OCI-LY3 (cell line): Measurements from ENCODE around the gene ERGIC2.

Experiments
- H2AFZ ChIP-seq: fragments of 200-600, 300-600 bp; shearing (Covaris generic); 2 replicates; pipeline ENCODE4 v1.6.0; 2014; ENCODE audit warnings: antibody characterized with exemption, low read depth, low read length
- H3K27ac ChIP-seq: fragments of 200-600, 300-600 bp; sonication (generic); 2 replicates; pipeline ENCODE4 v1.5.1; 2014; ENCODE audit warnings: mild to moderate bottlenecking, low read length, moderate library complexity, mixed read lengths
- H3K27me3 ChIP-seq: fragments of 200-600, 300-600 bp; sonication (generic); 2 replicates; pipeline ENCODE4 v1.6.1; 2014; ENCODE audit warnings: low read depth, low read length, mixed read lengths
- H3K36me3 ChIP-seq: fragments of 200-600, 300-600 bp; sonication (generic); replicated peaks from 2 replicates; pipeline ENCODE3; 2014; ENCODE audit warnings: low read depth, low read length, mixed read lengths
- H3K4me1 ChIP-seq: fragments of 300-600, 200-600 bp; sonication (generic); 2 replicates; pipeline ENCODE4 v1.6.1; 2014; ENCODE audit warnings: low read length, mixed read lengths
- H3K4me2 ChIP-seq: fragments of 200-600, 300-600 bp; sonication (generic); 2 replicates; pipeline ENCODE4 v1.6.1; 2014; ENCODE audit warnings: low read length, mixed read lengths
- H3K4me3 ChIP-seq: fragments of 300-600, 200-600 bp; sonication (generic); 2 replicates; pipeline ENCODE4 v1.5.1; 2014; ENCODE audit warnings: antibody characterized with exemption, mild to moderate bottlenecking, low read length, moderate library complexity
- H3K79me2 ChIP-seq: fragments of 300-600, 200-600 bp; shearing (Covaris generic); 2 replicates; pipeline ENCODE4 v1.6.1; 2014; ENCODE audit warnings: mild to moderate bottlenecking, low read length, mixed read lengths
- H3K9ac ChIP-seq: fragments of 300-600, 200-600 bp; shearing (Covaris generic); 2 replicates; pipeline ENCODE4 v1.6.0; 2014; ENCODE audit warnings: mild to moderate bottlenecking, low read length, moderate library complexity
- H3K9me3 ChIP-seq: fragments of 200-600, 300-600 bp; shearing (Covaris generic); 2 replicates; pipeline ENCODE4 v1.6.1; 2014; ENCODE audit warnings: low read length, mixed read lengths; ENCODE audit not compliant: insufficient read depth
- H4K20me1 ChIP-seq: fragments of 200-600, 300-600 bp; sonication (generic); 2 replicates; pipeline ENCODE4 v1.6.1; 2016; ENCODE audit warnings: low read length, mixed read lengths; ENCODE audit not compliant: insufficient read depth
- EZH2phosphoT487 ChIP-seq: fragments of 200-600 bp; shearing (Covaris generic); IDR thresholded peaks from 2 replicates; pipeline ENCODE4 v1.6.1; 2018; ENCODE audit warnings: antibody characterized with exemption, mixed run types, low read depth
- TF ChIP-seq, protein P1 (sequence below): fragments of 200-600, 300-600 bp; sonication (generic); IDR thresholded peaks from 2 replicates; pipeline ENCODE4 v1.5.1; 2014; ENCODE audit warnings: antibody characterized with exemption, low read length, low read depth

Gene ERGIC2

GRCh38 chr12:29380536-29381523 is at the start of gene ERGIC2:
TSS of gene ERGIC2 (minus strand) at chr12:29381172. CDS start at chr12:29371633, 9,539 bp downstream.
- H4K20me1 ChIP-seq, result peaks cover 14% of the 10 kb centered on the region
- peak within 1 kb of the TSS; percentile 88 for H3K4me2 ChIP-seq
- peak within 1 kb of the TSS; percentile 83 for H3K9ac ChIP-seq
- H3K4me3 ChIP-seq, result peak within 1 kb of the TSS; percentile 86
- peaks cover 25% of the 10 kb centered on the region for H3K4me1 ChIP-seq
- no peaks in the 10 kb centered on the region for H3K9me3 ChIP-seq
- no peak for TF ChIP-seq EZH2phosphoT487
- TF ChIP-seq, protein P1, sequence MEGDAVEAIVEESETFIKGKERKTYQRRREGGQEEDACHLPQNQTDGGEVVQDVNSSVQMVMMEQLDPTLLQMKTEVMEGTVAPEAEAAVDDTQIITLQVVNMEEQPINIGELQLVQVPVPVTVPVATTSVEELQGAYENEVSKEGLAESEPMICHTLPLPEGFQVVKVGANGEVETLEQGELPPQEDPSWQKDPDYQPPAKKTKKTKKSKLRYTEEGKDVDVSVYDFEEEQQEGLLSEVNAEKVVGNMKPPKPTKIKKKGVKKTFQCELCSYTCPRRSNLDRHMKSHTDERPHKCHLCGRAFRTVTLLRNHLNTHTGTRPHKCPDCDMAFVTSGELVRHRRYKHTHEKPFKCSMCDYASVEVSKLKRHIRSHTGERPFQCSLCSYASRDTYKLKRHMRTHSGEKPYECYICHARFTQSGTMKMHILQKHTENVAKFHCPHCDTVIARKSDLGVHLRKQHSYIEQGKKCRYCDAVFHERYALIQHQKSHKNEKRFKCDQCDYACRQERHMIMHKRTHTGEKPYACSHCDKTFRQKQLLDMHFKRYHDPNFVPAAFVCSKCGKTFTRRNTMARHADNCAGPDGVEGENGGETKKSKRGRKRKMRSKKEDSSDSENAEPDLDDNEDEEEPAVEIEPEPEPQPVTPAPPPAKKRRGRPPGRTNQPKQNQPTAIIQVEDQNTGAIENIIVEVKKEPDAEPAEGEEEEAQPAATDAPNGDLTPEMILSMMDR, result no peak
- H3K27ac ChIP-seq, result peak within 1 kb of the TSS; percentile 71
- peak within 1 kb of the TSS; percentile 92 for H2AFZ ChIP-seq
- no peaks in the 10 kb centered on the region for H3K27me3 ChIP-seq
- peaks cover 20% of the 10 kb centered on the region for H3K36me3 ChIP-seq
- H3K79me2 ChIP-seq, result peaks cover 50% of the 10 kb centered on the region

- TF ChIP-seq EZH2phosphoT487, result no peak
- TF ChIP-seq, protein P1, result no peak
- no peaks in the 10 kb centered on the region for H3K36me3 ChIP-seq
- H3K27me3 ChIP-seq, result no peaks in the 10 kb centered on the region
- H3K4me2 ChIP-seq, result no peak overlapping the region
- no peaks in the 10 kb centered on the region for H3K79me2 ChIP-seq
- H3K4me3 ChIP-seq, result no peak overlapping the region
- no peak overlapping the region for H3K9ac ChIP-seq
- H3K9me3 ChIP-seq, result no peaks in the 10 kb centered on the region
- peaks cover 35% of the 10 kb centered on the region for H3K4me1 ChIP-seq
- no peaks in the 10 kb centered on the region for H4K20me1 ChIP-seq
- no peak overlapping the region for H2AFZ ChIP-seq
- H3K27ac ChIP-seq, result no peak overlapping the region
Measured at GRCh38 chr12:29430716-29431044, 49.7 kb upstream of the ERGIC2 start.

DNA sequence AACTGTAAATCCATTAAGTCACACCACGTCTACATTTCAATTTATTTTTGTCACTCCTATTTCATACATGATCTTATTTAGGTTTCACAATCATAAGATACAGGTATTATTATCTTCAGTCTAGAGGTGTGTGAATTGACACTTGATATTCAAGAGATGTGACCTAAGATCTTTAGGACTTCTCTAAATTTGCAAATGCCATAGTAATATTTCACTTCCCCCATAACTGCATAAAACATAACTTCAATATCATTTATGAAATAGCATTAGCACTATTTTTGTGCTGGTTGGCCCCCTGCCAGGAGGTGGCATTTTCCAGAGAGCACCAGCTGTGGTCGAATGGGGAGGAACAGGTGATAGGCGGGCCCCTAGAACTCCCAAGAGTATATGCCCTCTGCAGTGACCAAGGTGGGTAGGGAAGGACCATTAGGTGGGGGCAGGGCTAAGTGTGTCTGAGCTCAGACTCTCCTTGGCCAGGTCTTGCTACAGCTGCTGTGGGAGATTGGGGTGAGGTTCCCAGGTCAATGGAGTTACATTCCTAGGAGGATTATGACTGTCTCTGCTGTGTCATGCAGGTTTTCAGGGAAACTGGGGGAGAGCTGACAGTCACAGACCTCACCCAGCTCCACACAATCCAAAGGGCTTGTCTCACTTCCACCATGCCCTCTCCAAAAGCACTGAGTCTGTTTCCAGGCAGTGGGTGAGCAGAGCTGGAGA is 49.2 kb upstream of the ERGIC2 start:
- no peak overlapping the region for H3K9ac ChIP-seq
- H3K4me1 ChIP-seq, result peaks cover 35% of the 10 kb centered on the region
- H3K9me3 ChIP-seq, result no peaks in the 10 kb centered on the region
- no peaks in the 10 kb centered on the region for H3K36me3 ChIP-seq
- H3K27me3 ChIP-seq, result no peaks in the 10 kb centered on the region
- TF ChIP-seq EZH2phosphoT487, result no peak
- TF ChIP-seq, protein P1, result no peak
- no peaks in the 10 kb centered on the region for H4K20me1 ChIP-seq
- H3K27ac ChIP-seq, result no peak overlapping the region
- H3K4me3 ChIP-seq, result no peak overlapping the region
- no peak overlapping the region for H2AFZ ChIP-seq
- no peaks in the 10 kb centered on the region for H3K79me2 ChIP-seq
- H3K4me2 ChIP-seq, result no peak overlapping the region

GRCh38 chr12:29428633-29429032 is 47.7 kb upstream of the ERGIC2 start:
- H2AFZ ChIP-seq, result no peak overlapping the region
- H3K9ac ChIP-seq, result peak overlapping the region; percentile 8; the same call in 1 of the 2 replicates
- peak overlapping the region; percentile 29 for H3K4me3 ChIP-seq
- peak overlapping the region; percentile 59 for H3K4me2 ChIP-seq
- no peaks in the 10 kb centered on the region for H3K9me3 ChIP-seq
- no peak for TF ChIP-seq EZH2phosphoT487
- TF ChIP-seq, protein P1, result no peak
- H3K79me2 ChIP-seq, result no peaks in the 10 kb centered on the region
- H3K27me3 ChIP-seq, result no peaks in the 10 kb centered on the region
- H4K20me1 ChIP-seq, result no peaks in the 10 kb centered on the region
- peak overlapping the region; percentile 73 for H3K27ac ChIP-seq
- H3K4me1 ChIP-seq, result peaks cover 35% of the 10 kb centered on the region
- H3K36me3 ChIP-seq, result no peaks in the 10 kb centered on the region
